ENCODE results near the gene NKAIN2.

Gene NKAIN2

GRCh38 chr6:124303971-124304370 is 500.3 kb downstream of the NKAIN2 start:
- in situ Hi-C loops (cut with HindIII; ENCODE audit: low pct_ligation_motif_present, low sequenced_read_pairs): no loop called here
- Histone ChIP-seq H3K4me3 (ENCODE audit: low read depth, low read length) (no peak overlapping the region), H3K27ac (no peak overlapping the region), H3K36me3 (replicated peaks) (no peaks in the 10 kb centered on the region), H3K27me3 (replicated peaks) (no peaks in the 10 kb centered on the region)
- DNase-seq: no peak
- TF ChIP-seq CTCF (IDR thresholded peaks at IDR 0.05; ENCODE audit: low read depth, low read length, missing control alignments): no peak

DNA sequence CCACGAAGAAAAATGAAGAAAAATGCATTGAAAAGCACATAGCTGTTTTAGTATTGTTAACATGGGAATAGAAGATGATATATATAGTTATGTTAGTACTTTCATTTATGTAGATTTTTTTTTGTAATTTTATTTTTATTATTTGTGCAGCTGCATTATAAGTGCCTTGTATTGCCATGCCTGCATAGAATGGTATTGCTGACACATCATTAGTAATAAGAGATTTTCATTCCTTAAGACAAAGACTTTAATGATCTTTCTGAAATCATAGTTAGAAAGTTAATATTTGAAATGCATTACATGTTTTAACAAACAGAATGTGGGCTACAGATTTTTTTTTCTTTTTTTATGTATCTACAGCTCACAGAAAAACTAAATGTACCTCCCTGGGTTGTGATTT is 506.5 kb downstream of the NKAIN2 start:
- DNase-seq: no peak
- in situ Hi-C loops (cut with HindIII; ENCODE audit: low pct_ligation_motif_present, low sequenced_read_pairs): no loop called here
- no peaks in the 10 kb centered on the region for H3K36me3 ChIP-seq (replicated peaks)
- H3K27me3 ChIP-seq (replicated peaks): no peaks in the 10 kb centered on the region
- no peak overlapping the region for H3K27ac ChIP-seq
- no peak overlapping the region for H3K4me3 ChIP-seq (ENCODE audit: low read depth, low read length)
- no peak for TF ChIP-seq CTCF (IDR thresholded peaks at IDR 0.05; ENCODE audit: low read depth, low read length, missing control alignments)

DNA sequence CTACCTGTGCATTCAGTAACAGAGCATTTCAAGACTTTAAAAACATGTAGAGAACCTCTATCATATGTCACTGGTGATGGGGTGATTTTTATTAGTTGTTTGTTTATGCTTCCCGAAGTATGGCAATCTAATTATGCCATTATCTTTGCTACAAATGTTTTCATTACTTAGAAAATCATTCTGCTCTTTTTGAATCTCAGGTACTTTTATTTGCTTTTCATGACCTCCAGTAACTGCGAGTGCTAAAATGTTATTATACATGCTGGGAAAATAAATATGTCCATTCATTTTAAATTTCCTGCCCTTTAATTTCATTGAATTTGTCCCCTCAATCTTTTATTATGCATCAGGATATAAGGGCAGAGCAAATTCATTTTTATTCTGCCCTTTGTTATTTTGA is 515.7 kb downstream of the NKAIN2 start:
- in situ Hi-C loops (cut with HindIII; ENCODE audit: low pct_ligation_motif_present, low sequenced_read_pairs): no loop called here
- no peak for TF ChIP-seq CTCF (IDR thresholded peaks at IDR 0.05; ENCODE audit: low read depth, low read length, missing control alignments)
- Histone ChIP-seq H3K27ac (no peak overlapping the region), H3K27me3 (replicated peaks) (no peaks in the 10 kb centered on the region), H3K36me3 (replicated peaks) (no peaks in the 10 kb centered on the region), H3K4me3 (ENCODE audit: low read depth, low read length) (no peak overlapping the region)
- no peak for DNase-seq

GRCh38 chr6:124324237-124324636 is 520.6 kb downstream of the NKAIN2 start:
- TF ChIP-seq CTCF (IDR thresholded peaks at IDR 0.05; ENCODE audit: low read depth, low read length, missing control alignments): no peak
- H3K27me3 ChIP-seq (replicated peaks): no peaks in the 10 kb centered on the region
- in situ Hi-C loops (cut with HindIII; ENCODE audit: low pct_ligation_motif_present, low sequenced_read_pairs): no loop called here

GRCh38 chr6:124330197-124330596 is 526.5 kb downstream of the NKAIN2 start:
- Histone ChIP-seq H3K4me3 (ENCODE audit: low read depth, low read length) (no peak overlapping the region), H3K27ac (no peak overlapping the region), H3K27me3 (replicated peaks) (no peaks in the 10 kb centered on the region), H3K36me3 (replicated peaks) (no peaks in the 10 kb centered on the region)
- no peak for TF ChIP-seq CTCF (IDR thresholded peaks at IDR 0.05; ENCODE audit: low read depth, low read length, missing control alignments)
- no peak for DNase-seq
- in situ Hi-C loops (cut with HindIII; ENCODE audit: low pct_ligation_motif_present, low sequenced_read_pairs): no loop called here

More at GRCh38 chr6:124324237-124324636, 520.6 kb downstream of the NKAIN2 start:
- Histone ChIP-seq H3K4me3 (ENCODE audit: low read depth, low read length) (no peak overlapping the region), H3K27ac (no peak overlapping the region), H3K36me3 (replicated peaks) (no peaks in the 10 kb centered on the region)
- no peak for DNase-seq

- Histone ChIP-seq H3K36me3 (replicated peaks) (no peaks in the 10 kb centered on the region), H3K27me3 (replicated peaks) (no peaks in the 10 kb centered on the region), H3K4me3 (ENCODE audit: low read depth, low read length) (no peak overlapping the region), H3K27ac (no peak overlapping the region)
- DNase-seq: no peak
- TF ChIP-seq CTCF (IDR thresholded peaks at IDR 0.05; ENCODE audit: low read depth, low read length, missing control alignments): no peak
- in situ Hi-C loops (cut with HindIII; ENCODE audit: low pct_ligation_motif_present, low sequenced_read_pairs): no loop called here
These were observed 530.7 kb downstream of the NKAIN2 start for GRCh38 chr6:124334359-124334758.

All from brain microvascular endothelial cell (primary cell).